ENCODE measurements around the gene PRKCSH.
"Not testable (repeated sequence)": the region's sequence is repeated elsewhere in the genome, so short reads cannot be mapped to it uniquely, and the experiment has no call there.

PRKCSH gene

DNA sequence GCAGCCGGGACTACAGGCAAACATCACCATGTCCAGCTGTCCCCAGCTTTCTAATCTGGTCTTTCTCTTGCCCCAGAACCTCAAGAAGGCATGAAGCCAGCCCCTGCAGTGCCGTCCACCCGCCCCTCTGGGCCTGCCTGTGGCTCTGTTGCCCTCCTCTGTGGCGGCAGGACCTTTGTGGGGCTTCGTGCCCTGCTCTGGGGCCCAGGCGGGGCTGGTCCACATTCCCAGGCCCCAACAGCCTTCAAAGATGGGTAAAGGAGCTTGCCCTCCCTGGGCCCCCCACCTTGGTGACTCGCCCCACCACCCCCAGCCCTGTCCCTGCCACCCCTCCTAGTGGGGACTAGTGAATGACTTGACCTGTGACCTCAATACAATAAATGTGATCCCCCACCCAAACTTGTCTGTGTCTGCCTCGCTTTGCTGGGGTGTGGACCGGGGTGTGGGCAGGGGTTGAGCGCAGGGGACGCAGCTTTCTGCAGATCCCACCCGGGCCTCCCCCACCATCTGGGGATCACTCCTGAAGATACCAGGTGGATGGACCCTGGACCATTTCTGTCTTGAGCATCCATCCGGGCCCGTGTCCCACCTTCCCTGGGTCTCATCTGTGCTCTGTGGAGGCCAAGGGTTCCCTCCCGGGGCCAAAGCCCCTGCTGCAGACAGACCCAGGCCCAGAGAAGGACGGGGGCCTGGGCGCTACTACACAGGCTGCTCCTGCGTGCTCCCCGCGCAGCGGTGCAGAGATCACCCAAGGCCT is 15.3 kb downstream of the PRKCSH start:
- peak in 1 of 56 donors; percentile 31 for DNase-seq

DNA sequence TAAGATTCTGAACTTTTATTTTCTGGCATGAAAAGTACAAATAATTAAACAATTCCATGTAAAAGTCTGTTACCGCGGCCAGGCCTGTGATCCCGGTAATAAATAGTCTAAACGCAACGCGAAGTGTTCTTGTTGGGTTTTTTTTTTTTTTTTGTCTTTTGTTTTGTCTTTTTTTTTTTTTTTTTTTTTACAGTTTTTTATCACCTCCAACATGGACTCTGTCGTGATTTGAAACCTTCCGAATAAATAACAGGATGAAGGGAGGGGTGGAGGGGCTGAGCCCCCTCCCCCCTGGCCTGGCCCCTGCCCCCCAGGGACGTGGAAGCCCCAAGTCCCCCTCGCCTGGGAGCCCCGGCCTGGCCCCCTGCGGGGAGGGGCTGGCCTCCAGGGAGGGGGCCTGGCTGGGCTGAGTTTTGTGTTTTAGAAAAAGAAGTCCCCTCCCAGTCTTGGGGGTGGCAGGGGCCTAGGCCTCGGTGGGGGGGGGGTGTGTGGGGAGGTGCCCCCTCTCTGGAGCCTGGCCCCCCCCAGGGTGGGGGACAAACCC is 16.0 kb downstream of the PRKCSH start:
- no peak for DNase-seq

DNA sequence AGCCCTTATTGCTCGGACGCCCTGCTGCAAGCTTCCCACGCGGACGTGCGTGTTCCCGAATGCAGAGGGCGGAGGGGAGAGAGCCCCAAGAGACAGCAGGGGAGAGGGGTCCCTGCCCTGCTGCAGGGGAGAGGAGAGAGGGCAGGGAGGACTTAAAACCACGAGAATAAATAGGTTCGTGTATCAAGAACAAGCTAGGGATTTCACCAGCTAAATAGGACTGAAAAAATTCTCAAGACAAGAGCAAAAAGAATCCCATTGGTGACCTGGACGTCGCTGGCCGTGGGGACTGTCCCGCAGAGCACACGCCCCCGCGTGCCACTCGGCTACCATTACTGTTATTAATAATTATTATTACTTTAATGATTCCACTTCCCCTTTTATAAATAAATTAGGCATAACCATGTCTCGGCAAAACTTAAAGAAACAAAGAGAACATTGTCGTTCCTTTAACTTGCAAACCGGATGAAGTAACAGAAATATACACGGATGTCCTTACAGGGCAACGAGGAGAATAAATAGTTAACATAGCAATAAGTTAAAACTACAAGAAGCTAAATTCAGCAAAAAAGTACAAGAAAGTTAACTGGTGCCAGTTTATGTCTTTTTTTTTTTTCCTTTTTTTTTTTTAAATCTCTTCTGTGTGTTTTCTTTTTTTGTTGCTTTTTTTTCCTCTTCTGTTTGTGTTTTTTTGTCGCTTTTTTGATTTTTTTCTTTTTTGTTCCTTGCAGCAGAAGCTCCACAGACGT is 16.6 kb downstream of the PRKCSH start:
- DNase-seq, result no peak

DNA sequence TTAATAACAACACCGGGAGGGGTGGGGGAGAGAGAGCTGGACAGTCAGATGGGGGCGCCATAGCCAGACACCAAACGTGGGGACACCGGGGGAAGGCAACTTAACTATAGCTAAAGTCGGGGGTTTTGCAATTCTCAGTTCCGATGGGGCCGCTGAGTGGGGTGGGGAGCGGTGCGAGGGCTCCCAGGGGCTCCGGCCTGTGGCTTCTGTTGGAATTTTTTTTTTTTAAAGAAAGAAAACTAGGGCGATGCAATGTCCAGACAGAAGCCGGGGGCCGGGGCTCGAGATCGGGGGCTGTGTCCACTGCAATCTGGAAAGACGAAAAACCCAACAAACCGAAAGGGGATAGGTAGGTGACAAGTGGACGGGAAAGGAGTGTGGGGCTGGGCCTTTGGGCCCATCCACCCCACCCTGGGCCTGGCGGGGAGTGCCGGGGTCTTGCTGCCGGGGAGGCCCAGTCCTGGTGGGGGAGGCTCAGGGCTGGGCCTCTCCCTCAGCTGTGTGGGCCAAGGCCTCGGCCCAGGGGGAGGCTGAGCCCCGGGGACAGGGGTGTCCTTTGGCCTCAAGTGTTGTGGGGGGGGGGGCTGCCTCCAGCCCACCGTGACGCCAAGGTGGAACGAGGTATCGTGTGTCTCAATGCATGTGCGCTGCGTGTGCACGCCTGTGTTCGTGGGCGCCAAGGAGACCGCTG is 17.3 kb downstream of the PRKCSH start:
- DNase-seq, result peak in 6 of 56 donors; percentile 7 to 45 (median 18)

DNA sequence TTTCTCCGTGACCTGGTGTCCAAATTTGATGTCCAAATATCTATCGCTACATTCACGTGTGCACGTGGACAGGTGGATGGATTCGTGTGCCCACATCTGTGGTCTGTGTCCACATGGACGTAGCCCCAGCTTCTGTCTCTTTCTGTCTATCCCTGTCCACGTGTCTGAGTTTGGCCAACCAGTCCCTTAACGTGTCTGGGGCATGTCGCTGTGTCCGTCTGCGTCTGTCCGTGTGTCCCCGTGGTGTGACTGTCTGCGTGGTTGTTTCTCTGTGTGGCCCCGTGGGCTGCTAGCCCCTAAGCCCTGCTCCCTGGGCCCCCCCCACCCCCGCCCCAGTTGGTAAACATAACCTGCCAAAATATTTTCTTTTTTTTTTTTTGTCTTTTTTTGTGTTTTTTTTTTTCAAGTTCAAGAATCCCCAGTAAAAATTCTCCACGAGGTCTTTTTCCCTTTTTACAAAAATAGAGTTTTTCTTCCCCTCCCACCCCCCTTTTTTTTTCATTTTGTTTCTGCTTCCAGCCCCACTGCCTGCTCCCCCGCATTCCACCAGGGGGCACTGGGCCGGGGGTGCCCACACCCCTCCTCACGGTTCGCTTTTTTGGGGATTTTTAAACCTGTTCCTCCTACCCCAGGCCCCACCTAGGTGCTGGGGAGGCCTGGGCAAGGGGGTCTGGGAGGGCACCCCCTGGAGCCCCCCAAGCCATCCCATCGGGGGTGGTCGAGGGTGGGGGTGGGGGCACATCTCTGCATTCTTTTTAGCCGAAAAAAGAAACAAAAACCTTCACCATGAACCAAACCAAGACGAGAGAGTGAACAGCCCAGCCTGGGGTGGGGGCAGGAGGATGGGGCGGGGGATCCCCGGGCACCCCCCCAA is 18.3 kb downstream of the PRKCSH start:
- DNase-seq, result no peak

DNA sequence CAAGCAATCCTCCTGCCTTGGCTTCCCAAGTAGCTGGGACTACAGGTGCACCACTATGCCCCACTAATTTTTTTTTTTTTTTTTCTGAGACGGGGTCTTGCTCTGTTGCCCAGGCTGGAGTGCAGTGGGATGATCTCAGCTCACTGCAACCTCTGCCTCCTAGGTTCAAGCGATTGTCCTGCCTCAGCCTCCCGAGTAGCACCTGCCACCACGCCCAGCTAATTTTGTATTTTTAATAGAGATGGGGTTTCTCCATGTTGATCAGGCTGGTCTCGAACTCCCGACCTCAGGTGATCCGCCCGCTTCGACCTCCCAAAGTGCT is 19.8 kb downstream of the PRKCSH start:
- DNase-seq, result not testable (repeated sequence)

DNA sequence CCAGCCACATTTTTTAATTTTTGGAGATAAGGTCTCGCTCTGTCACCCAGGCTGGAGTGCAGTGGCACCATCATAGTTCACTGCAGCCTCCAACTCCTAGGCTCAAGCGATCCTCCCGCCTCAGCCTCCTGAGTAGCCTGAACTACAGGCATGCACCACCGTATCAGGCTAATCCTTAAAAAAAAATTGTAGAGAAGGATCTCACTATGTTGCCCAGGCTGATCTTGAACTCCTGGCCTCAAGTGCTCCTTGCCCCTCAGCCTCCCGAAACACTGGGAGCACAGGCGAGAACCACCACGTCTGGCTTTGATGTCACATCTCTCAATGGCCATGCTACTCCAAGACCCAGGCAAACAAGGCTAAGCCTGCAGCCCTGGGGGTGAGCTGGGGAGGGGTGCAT is 21.2 kb downstream of the PRKCSH start:
- no peak for DNase-seq

DNA sequence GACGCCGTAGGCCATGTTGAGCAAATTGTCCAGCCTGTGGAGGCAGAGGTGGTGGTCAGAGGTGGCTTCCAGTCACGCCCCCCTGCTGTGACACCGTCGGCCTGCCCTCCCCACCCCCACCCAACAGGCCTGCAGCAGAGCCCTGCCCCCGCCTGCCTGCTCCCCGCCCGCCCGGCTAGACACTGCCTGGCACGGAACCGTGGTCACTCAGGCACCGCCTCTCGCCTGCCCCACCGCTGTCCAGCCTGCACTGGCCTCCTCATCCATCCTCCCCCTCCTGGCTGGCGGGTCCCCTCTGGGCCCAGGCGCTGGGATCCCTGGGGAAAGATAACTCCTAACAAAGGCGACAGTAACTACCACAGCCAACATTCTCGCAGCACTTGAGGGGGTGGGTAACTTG is 21.7 kb downstream of the PRKCSH start:
- DNase-seq, result peak in 54 of 56 donors; percentile 5 to 95 (median 78)

DNA sequence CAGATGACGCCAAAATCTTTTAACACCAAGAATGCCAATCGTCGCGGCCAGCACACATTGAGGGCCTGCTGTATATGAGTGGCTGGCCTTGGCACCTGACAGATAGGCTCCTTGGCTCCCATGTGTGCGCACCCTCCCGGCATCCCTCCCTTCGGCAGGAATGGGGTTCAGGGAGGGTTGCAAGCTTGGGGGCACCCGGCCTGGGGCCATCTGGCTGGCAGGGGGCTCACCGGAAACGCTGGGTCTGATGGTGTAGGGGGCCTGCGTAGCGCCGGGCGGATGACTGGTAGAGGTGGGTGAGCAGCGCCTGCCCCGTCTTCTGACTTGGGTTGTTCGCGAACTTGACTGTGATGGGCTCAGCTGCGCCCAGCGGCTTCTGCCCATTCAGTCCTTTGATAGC is 22.4 kb downstream of the PRKCSH start:
- no peak for DNase-seq

DNA sequence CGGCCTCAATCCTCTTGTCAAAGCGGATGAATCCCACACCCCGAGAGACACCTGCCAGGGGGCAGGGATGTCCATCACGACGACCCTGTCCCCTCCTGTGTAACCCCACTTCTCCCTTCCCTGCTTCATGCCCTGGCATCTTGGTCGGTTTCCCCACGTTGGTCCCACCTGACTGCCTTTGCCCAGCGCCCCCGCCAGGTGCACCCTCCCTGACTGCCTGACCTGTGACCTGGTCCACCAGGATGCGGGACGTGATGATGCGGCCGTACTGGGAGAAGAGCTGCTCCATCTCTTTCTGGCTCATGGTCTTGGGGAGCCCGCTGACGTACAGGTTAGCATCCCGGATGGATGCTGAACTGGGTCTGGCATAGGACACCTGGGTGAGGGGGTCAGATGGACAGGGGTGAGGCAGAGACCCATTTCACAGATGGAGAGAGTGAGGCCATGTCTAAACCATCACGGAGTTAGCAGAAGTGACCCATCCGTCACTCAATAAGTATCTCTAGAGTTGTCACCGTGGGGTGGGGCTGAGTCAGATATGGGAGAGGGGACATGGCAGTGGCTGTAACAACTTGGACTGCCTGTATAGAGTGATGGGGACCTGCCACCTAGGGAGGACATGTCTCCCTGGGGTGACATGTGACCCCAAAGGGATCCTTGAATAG is 22.9 kb downstream of the PRKCSH start:
- DNase-seq, result no peak

DNA sequence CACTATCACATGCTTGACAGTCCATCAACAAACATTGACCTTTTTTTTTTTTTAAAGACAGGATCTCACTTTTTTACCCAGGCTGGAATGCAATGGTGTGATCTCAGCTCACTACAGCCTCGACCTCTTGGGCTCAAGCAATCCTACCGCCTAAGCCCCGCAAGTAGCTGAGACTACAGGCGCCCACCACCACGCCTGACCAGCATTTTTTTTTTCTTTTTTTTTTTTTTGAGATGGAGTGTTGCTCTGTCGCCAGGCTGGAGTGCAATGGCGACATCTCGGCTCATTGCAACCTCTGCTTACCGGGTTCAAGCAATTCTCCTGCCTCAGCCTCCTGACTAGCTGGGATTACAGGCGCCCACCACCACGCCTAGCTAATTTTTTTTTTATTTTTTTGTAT is 23.5 kb downstream of the PRKCSH start:
- DNase-seq, result not testable (repeated sequence)

DNA sequence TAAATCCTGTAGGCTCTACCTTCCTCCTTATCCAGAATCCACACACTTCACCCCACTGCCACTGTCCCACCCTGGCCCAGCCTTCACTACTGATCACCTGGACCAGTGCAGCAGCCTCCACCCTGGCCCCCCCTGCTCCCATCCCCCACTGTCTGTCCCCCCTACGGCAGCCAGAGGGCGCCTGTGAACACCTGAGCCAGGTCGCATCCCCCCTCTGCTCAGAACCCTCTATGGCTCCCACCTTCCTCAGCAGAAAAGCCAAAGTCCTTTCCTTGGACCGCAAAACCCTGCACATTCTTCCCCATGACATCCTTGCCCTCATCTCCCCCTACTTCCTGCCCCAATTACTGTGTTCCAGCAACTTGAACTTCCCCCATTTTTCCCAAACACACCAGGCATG is 24.8 kb downstream of the PRKCSH start:
- no peak for DNase-seq

DNA sequence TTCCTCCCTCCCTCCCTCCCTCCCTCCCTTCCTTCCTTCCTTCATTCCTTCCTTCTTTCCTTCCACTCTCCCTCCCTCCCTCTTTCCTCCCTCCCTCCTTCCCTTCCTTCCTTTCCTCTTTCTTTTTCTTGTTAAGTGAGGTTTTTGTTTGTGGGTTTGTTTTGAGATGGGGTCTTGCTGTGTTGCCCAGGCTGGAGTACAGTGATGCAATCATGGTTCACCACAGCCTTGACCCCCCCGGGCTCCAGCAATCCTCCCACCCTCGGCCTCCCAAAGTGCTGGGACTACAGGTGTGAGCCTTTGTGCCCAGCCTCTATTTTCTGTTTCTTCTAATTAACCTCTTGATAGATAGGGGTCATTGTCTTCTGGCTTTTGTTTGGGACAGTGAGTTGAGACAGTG is 26.0 kb downstream of the PRKCSH start:
- no peak for DNase-seq

DNA sequence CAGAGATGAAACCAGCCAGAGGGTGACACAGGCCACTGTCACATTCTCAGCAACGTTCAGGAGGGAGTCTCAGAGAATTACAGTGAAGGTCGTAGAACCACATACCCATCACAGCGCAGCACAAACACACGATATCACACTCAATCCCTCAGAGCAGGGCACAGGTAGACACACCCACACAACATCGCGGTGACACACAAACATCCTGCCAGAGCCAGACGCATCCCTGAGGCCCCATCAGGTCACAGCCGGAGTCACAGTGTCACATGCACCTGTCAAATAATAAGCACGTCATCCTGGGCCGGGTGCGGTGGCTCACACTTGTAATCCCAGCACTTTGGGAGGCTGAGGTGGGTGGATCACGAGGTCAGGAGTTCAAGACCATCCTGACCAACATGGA is 28.0 kb downstream of the PRKCSH start:
- DNase-seq, result no peak

DNA sequence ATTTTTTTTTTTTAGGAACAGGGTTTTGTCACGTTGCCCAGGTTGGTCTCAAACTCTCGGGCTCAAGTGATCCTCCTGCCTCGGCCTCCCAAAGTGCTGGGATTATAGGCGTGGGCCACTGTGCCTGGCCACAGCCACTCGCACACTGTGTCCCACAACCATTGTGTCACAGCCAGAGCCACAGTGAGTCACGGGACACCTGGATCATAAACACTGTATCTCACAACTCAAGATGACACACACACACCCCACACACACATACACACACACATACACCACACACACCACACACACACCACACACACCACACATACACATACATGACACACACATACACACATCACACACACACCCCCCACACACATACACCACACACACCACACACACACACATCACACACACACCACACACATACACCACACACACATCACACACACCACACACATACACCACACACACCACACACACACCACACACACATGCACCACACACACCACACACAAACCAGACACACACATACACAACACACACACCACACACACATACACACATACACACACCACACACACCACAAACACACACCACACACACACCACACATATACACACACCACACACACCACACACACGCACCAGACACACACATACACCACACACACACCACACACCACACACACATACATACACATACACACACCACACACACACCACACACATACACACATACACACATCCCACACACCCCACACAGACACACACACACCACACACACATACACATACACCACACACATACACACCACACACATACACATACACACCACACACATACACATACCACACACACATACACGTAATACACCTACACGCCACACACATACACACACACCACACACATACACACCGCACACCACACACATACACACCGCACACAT is 29.2 kb downstream of the PRKCSH start:
- DNase-seq, result no peak

DNA sequence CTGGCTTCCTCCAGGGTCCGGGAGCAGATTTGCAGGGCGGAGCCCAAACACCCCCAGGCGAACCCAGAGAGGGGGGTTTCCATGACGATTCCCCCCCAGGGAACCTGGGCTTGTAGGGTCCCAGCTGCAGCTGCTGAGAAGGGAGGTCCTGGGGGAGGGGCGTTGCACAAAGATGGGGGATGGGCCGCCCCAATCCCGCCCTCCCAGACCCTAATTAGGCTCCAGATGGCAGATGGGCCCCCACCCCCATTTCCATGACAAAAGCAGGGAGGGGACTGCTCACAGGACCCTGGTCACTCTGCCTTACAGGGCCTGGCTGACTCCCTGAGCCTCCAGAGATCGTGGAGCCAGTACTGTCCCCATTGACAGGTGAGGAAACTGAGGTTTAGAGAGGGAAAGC is 30.2 kb downstream of the PRKCSH start:
- DNase-seq, result no peak

DNA sequence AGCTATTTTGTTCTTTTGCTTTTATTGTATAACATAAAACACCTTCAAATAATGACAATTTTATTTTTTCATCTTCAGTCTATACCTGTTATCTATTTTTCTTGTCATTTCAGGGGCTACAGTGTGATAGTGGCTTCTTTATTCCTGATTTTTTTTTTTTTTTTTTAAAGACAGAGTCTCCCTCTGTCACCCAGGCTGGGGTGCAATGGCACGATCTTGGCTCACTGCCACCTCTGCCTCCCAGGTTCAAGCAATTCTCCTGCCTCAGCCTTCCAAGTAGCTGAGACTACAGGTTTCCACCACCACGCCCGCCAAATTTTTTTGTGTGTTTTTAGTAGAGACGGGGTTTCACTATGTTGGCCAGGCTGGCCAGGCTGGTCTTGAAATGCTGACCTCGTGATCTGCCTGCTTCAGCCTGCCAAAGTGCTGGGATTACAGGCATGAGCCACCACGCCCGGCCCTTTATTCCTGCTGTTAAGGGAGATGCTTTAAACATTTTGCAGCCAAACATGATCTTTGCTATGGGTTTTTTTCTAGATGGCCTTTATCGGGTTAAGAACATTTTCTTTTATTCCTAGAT is 32.9 kb downstream of the PRKCSH start:
- not testable (repeated sequence) for DNase-seq

DNA sequence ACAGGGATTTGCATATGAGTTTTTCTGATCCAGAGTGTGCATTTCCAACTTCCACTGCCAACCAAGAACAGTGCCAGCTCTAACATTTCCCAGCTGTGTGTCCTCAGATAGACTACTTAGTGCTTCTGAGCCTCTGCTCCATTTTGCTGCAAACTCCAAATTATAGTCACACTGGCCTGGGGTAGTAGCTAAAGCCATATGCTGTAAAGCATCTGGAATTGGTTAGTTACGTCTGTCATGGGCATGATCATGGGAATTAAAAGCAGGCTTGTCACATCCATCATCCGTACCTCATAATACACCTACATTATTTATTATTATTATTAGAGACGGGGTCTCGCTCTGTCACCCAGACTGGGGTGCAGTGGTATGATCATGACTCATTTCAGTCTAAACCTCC is 38.3 kb downstream of the PRKCSH start:
- no peak for DNase-seq

DNA sequence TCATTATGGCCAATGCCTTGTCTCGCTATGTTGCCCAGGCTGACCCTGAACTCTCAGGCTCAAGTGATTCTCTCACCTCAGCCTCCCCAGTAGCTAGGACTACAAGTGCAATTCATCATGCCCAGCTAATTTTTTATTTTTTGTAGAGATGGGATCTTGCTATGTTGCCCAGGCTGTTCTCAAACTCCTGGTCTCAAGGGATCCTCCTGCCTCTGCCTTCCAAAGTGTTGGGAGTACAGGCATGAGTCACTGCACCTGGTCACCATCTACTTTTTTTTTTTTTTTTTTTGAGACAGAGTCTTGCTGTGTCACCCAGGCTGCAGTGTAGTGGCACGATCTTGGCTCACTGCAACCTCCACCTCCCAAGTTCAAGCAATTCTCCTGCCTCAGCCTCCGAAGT is 39.9 kb downstream of the PRKCSH start:
- DNase-seq, result not testable (repeated sequence)

Measured in amygdala (tissue), 56 donors.